Activated CD4-positive, alpha-beta memory T cell treated with anti-CD3 and anti-CD28 coated beads for 36 hours (primary cell): ENCODE results near the gene TTC9. TPM values are rescaled to one million over a fixed set of nuclear protein-coding genes. Genes with fewer than 3 reads are reported as not detected.

Experiments
- CTCF ChIA-PET: fragments of 350-600 bp; sonication (Branson Sonifier 250); formaldehyde crosslinking; loops from one replicate; lab custom pipeline; 2021; ENCODE audit warnings: antibody characterized with exemption, inconsistent platforms; lab: Charles Lee
- POLR2A ChIA-PET: fragments of 350-600 bp; sonication (Branson Sonifier 250); formaldehyde crosslinking; loops from one replicate; lab custom pipeline; 2021; ENCODE audit warnings: antibody characterized with exemption; lab: Charles Lee
- DNase-seq: peaks from one replicate; pipeline ENCODE4 v3.0.0-alpha.2; 2020
- H3K27ac Mint-ChIP-seq: one replicate; pipeline ENCODE4 v1.8.0; 2021; ENCODE audit warnings: mixed read lengths
- H3K27me3 Mint-ChIP-seq: one replicate; pipeline ENCODE4 v1.8.0; 2021; ENCODE audit warnings: mixed read lengths
- H3K36me3 Mint-ChIP-seq: one replicate; pipeline ENCODE4 v1.8.0; 2021; ENCODE audit warnings: mixed read lengths
- H3K4me1 Mint-ChIP-seq: one replicate; pipeline ENCODE4 v1.8.0; 2021; ENCODE audit warnings: low read depth, mixed read lengths
- H3K4me3 Mint-ChIP-seq: one replicate; pipeline ENCODE4 v1.8.0; 2021; ENCODE audit warnings: mild to moderate bottlenecking, mixed read lengths
- H3K9me3 Mint-ChIP-seq: one replicate; pipeline ENCODE4 v1.8.0; 2021; ENCODE audit warnings: mixed read lengths
- intact Hi-C: fragments of 100-400 bp; cut with micrococcal nuclease; formaldehyde crosslinking; loops from one replicate; pipeline ENCODE4 v1.15.1; 2023
- total RNA-seq, 2 experiments: library from RNA; stranded (reverse); gene quantifications; one replicate each; pipeline ENCODE4 v1.2.3, GENCODE V29; 2021

TTC9 gene
- total RNA-seq, 2 experiments from 2014 or later: 8.6 to 9.5 TPM

- POLR2A ChIA-PET: no interaction called here
- no peak for DNase-seq
- H3K27ac Mint-ChIP-seq: no peak overlapping the region
- H3K27me3 Mint-ChIP-seq: no peaks in the 10 kb centered on the region
- H3K4me1 Mint-ChIP-seq: no peaks in the 10 kb centered on the region
- CTCF ChIA-PET: interaction anchor here (2.4 kb wide), 1 partner anchor 94 kb away, joined by 6 read pairs; no protein-coding TSS in a partner anchor
- no peak overlapping the region for H3K4me3 Mint-ChIP-seq
- intact Hi-C loops: no loop called here
- H3K36me3 Mint-ChIP-seq: no peaks in the 10 kb centered on the region
- no peaks in the 10 kb centered on the region for H3K9me3 Mint-ChIP-seq
Observed at GRCh38 chr14:70619708-70620107, 22.0 kb upstream of the TTC9 start.

GRCh38 chr14:70622111-70622712 lies 19.5 kb upstream of the TTC9 start:
- POLR2A ChIA-PET: no interaction called here
- intact Hi-C loops: loop anchor here (2.0 kb wide), 3 partner anchors 83 to 195 kb away; no protein-coding TSS in a partner anchor

GRCh38 chr14:70624972-70625371 lies 16.7 kb upstream of the TTC9 start:
- no peaks in the 10 kb centered on the region for H3K27me3 Mint-ChIP-seq
- peaks cover 20% of the 10 kb centered on the region for H3K9me3 Mint-ChIP-seq
- peaks cover 13% of the 10 kb centered on the region for H3K36me3 Mint-ChIP-seq
- no peak overlapping the region for H3K27ac Mint-ChIP-seq
- H3K4me1 Mint-ChIP-seq: no peaks in the 10 kb centered on the region
- intact Hi-C loops: no loop called here
- no peak overlapping the region for H3K4me3 Mint-ChIP-seq
- CTCF ChIA-PET: interaction anchor here (4.5 kb wide), 1 partner anchor 89 kb away, joined by 59 read pairs; no protein-coding TSS in a partner anchor
- POLR2A ChIA-PET: no interaction called here
- no peak for DNase-seq

More at GRCh38 chr14:70622111-70622712, 19.5 kb upstream of the TTC9 start:
- Mint-ChIP-seq H3K36me3 (peaks cover 11% of the 10 kb centered on the region), H3K9me3 (peaks cover 16% of the 10 kb centered on the region), H3K4me3 (no peak overlapping the region), H3K27me3 (no peaks in the 10 kb centered on the region), H3K27ac (no peak overlapping the region), H3K4me1 (no peaks in the 10 kb centered on the region)
- peak; percentile 61 for DNase-seq
- CTCF ChIA-PET: interaction anchor here (0.6 to 4.5 kb wide), 9 partner anchors 35 to 212 kb away, joined by 3 to 59 read pairs (median 5); no protein-coding TSS in a partner anchor

GRCh38 chr14:70631948-70632347 lies 9.8 kb upstream of the TTC9 start:
- intact Hi-C loops: no loop called here
- H3K27ac Mint-ChIP-seq: no peak overlapping the region
- no peak overlapping the region for H3K4me3 Mint-ChIP-seq
- H3K4me1 Mint-ChIP-seq: peaks cover 9% of the 10 kb centered on the region
- POLR2A ChIA-PET: no interaction called here
- peaks cover 17% of the 10 kb centered on the region for H3K9me3 Mint-ChIP-seq
- peaks cover 3% of the 10 kb centered on the region for H3K36me3 Mint-ChIP-seq
- CTCF ChIA-PET: no interaction called here
- no peak for DNase-seq
- no peaks in the 10 kb centered on the region for H3K27me3 Mint-ChIP-seq

GRCh38 chr14:70635971-70636595 lies 5.6 kb upstream of the TTC9 start:
- Mint-ChIP-seq H3K9me3 (peaks cover 11% of the 10 kb centered on the region), H3K4me1 (peaks cover 25% of the 10 kb centered on the region), H3K27ac (peak overlapping the region; percentile 20), H3K36me3 (no peaks in the 10 kb centered on the region), H3K4me3 (no peak overlapping the region), H3K27me3 (no peaks in the 10 kb centered on the region)
- intact Hi-C loops: no loop called here
- ChIA-PET POLR2A (no interaction called here), CTCF (no interaction called here)
- DNase-seq: no peak

- intact Hi-C loops: no loop called here
- POLR2A ChIA-PET: no interaction called here
- DNase-seq: no peak
- Mint-ChIP-seq H3K4me1 (peaks cover 25% of the 10 kb centered on the region), H3K27me3 (no peaks in the 10 kb centered on the region), H3K27ac (no peak overlapping the region), H3K9me3 (peaks cover 11% of the 10 kb centered on the region), H3K36me3 (peaks cover 2% of the 10 kb centered on the region), H3K4me3 (no peak overlapping the region)
- CTCF ChIA-PET: no interaction called here
Observed at GRCh38 chr14:70638416-70638815, 3.3 kb upstream of the TTC9 start.

GRCh38 chr14:70640938-70641547 lies 673 bp upstream of the TTC9 start:
- Mint-ChIP-seq H3K27ac (peak overlapping the region; percentile 92), H3K36me3 (peaks cover 2% of the 10 kb centered on the region)

GRCh38 chr14:70642303-70643235 lies 853 bp downstream of the TTC9 start:
- Mint-ChIP-seq H3K4me3 (peak overlapping the region; percentile 83), H3K4me1 (peaks cover 50% of the 10 kb centered on the region), H3K27ac (peak overlapping the region; percentile 81), H3K9me3 (no peaks in the 10 kb centered on the region), H3K36me3 (peaks cover 3% of the 10 kb centered on the region), H3K27me3 (no peaks in the 10 kb centered on the region)
- DNase-seq: peak; percentile 59
- intact Hi-C loops: loop anchor here (1.0 to 10.0 kb wide), 5 partner anchors 9 to 1028 kb away; partner anchors contain the start of genes MED6 and SUSD6
- ChIA-PET CTCF (interaction anchor here (1.2 to 2.2 kb wide), 5 partner anchors 9 to 72 kb away, joined by 5 to 9 read pairs (median 7); no protein-coding TSS in a partner anchor), POLR2A (interaction anchor here (0.6 to 4.9 kb wide), 6 partner anchors 8 to 876 kb away, joined by 4 to 36 read pairs (median 10); partner anchors contain the start of genes MAP3K9 and SRSF5)

More at GRCh38 chr14:70640938-70641547, 673 bp upstream of the TTC9 start:
- Mint-ChIP-seq H3K9me3 (peaks cover 4% of the 10 kb centered on the region), H3K4me3 (peak overlapping the region; percentile 89), H3K27me3 (no peaks in the 10 kb centered on the region), H3K4me1 (peaks cover 44% of the 10 kb centered on the region)
- intact Hi-C loops: loop anchor here (2.0 to 10.0 kb wide), 3 partner anchors 71 to 1026 kb away; partner anchors contain the start of genes MAP3K9 and SUSD6
- POLR2A ChIA-PET: interaction anchor here (1.0 to 4.9 kb wide), 4 partner anchors 12 to 168 kb away, joined by 3 to 36 read pairs (median 11); partner anchors contain the start of gene MAP3K9
- peak; percentile 79 for DNase-seq
- CTCF ChIA-PET: interaction anchor here (0.6 to 2.1 kb wide), 5 partner anchors 13 to 242 kb away, joined by 4 to 8 read pairs (median 5); no protein-coding TSS in a partner anchor

- CTCF ChIA-PET: interaction anchor here (1.1 to 2.8 kb wide), 4 partner anchors 8 to 68 kb away, joined by 3 to 9 read pairs (median 6); no protein-coding TSS in a partner anchor
- H3K4me1 Mint-ChIP-seq: peaks cover 60% of the 10 kb centered on the region
- H3K27ac Mint-ChIP-seq: peak overlapping the region; percentile 81
- peak overlapping the region; percentile 83 for H3K4me3 Mint-ChIP-seq
- no peaks in the 10 kb centered on the region for H3K9me3 Mint-ChIP-seq
- no peak for DNase-seq
- intact Hi-C loops: loop anchor here (1.0 to 10.0 kb wide), 5 partner anchors 7 to 1029 kb away; partner anchors contain the start of genes MED6 and SUSD6
- POLR2A ChIA-PET: interaction anchor here (4.9 kb wide), 1 partner anchor 15 kb away, joined by 36 read pairs; no protein-coding TSS in a partner anchor
- peaks cover 3% of the 10 kb centered on the region for H3K36me3 Mint-ChIP-seq
- no peaks in the 10 kb centered on the region for H3K27me3 Mint-ChIP-seq
Observed at GRCh38 chr14:70643967-70644366, 2.3 kb downstream of the TTC9 start.

- intact Hi-C loops: loop anchor here (10.0 kb wide), 1 partner anchor 1031 kb away; the partner anchor contains the start of gene SUSD6
- no peaks in the 10 kb centered on the region for H3K9me3 Mint-ChIP-seq
- DNase-seq: no peak
- H3K27me3 Mint-ChIP-seq: no peaks in the 10 kb centered on the region
- no peak overlapping the region for H3K4me3 Mint-ChIP-seq
- POLR2A ChIA-PET: interaction anchor here (1.1 kb wide), 1 partner anchor 16 kb away, joined by 3 read pairs; no protein-coding TSS in a partner anchor
- peaks cover 64% of the 10 kb centered on the region for H3K4me1 Mint-ChIP-seq
- CTCF ChIA-PET: interaction anchor here (1.3 to 2.8 kb wide), 2 partner anchors 9 to 11 kb away, joined by 4 to 8 read pairs; no protein-coding TSS in a partner anchor
- H3K36me3 Mint-ChIP-seq: peaks cover 4% of the 10 kb centered on the region
- H3K27ac Mint-ChIP-seq: peak overlapping the region; percentile 69
Observed at GRCh38 chr14:70645892-70646291, 4.2 kb downstream of the TTC9 start.
